K562 (cell line): ENCODE measurements around the gene PPP1CA. TPM values are rescaled to one million over a fixed set of nuclear protein-coding genes. Genes with fewer than 3 reads are reported as not detected.

ENCODE experiments used
- ATAC-seq: fragments of 200-7000 bp; cut with Tn5 transposase; 3 replicates; pipeline ENCODE4 v1.9.1; 2020; ENCODE audit warnings: moderate library complexity
- BruUV-seq: library from RNA; stranded (reverse); fragments of 400-500 nt; replicated peaks from 2 replicates; lab custom pipeline; 2021; lab: Mats Ljungman, UMichigan
- CTCF ChIA-PET: fragments of 300-600 bp; formaldehyde crosslinking; extraction: SDS; loops from one replicate; lab custom pipeline; 2021; ENCODE audit warnings: low intra/inter-chr PET ratio; lab: Yijun Ruan, JAX
- POLR2A ChIA-PET: fragments of 300-600, 350-650 bp; sonication (Branson Sonifier 250); formaldehyde crosslinking; extraction: SDS; loops from one replicate; lab custom pipeline; 2021; ENCODE audit warnings: antibody characterized with exemption, inconsistent platforms; lab: Yijun Ruan, JAX
- DNase-seq, 4 experiments: peaks; one replicate each; pipeline versions ENCODE4 v3.0.0 to v3.0.0-alpha.2; 2011 to 2018; ENCODE audit warnings: low spot score in 3 of 4, mixed read lengths in 3 of 4; ENCODE audit errors: extremely low read depth in 1 of 4
- FAIRE-seq: peaks from 2 replicates; lab custom pipeline; 2011; peaks lifted over from hg19 to GRCh38; lab: Jason Lieb, UNC
- H2AFZ ChIP-seq: 2 replicates; pipeline ENCODE4 v1.6.0; 2011; ENCODE audit warnings: low read depth, low read length, control low read depth, inconsistent platforms
- H3K27ac ChIP-seq: fragments of 200-600 bp; 3 replicates; pipeline ENCODE4 v1.8.0; 2011; ENCODE audit warnings: low read depth, mild to moderate bottlenecking, control low read depth, inconsistent platforms, low read length, moderate library complexity, mixed read lengths; ENCODE audit errors: extremely low read depth
- H3K27me3 ChIP-seq, 2 experiments: fragments of 300-600 bp in 1 of 2; 2 replicates in 1 of 2; 3 replicates in 1 of 2; pipeline versions ENCODE4 v1.6.0 to v1.8.0; 2011; ENCODE audit warnings: inconsistent platforms in 2 of 2, low read length in 2 of 2, mild to moderate bottlenecking in 1 of 2, mixed read lengths in 1 of 2, moderate library complexity in 1 of 2; ENCODE audit not compliant: control insufficient read depth in 2 of 2, insufficient read depth in 2 of 2
- H3K36me3 ChIP-seq: fragments of 300-600 bp; 3 replicates; pipeline ENCODE4 v1.8.0; 2011; ENCODE audit warnings: mild to moderate bottlenecking, low read length, inconsistent platforms; ENCODE audit not compliant: control insufficient read depth, insufficient read depth
- H3K4me1 ChIP-seq, 2 experiments: fragments of 200-600 bp in 1 of 2; replicated peaks in 1 of 2; 2 replicates in 1 of 2; 3 replicates in 1 of 2; pipeline versions ENCODE4 v1.5.1 to v1.8.0; 2011; ENCODE audit warnings: inconsistent platforms in 2 of 2, low read length in 2 of 2, mild to moderate bottlenecking in 1 of 2, mixed read lengths in 1 of 2, moderate library complexity in 1 of 2; ENCODE audit not compliant: control insufficient read depth in 2 of 2, insufficient read depth in 2 of 2
- H3K4me2 ChIP-seq: 2 replicates; pipeline ENCODE4 v1.6.1; 2011; ENCODE audit warnings: low read length, control low read depth, inconsistent platforms, mixed read lengths; ENCODE audit not compliant: insufficient read depth
- H3K4me3 ChIP-seq: fragments of 200-600 bp; sonication (generic), shearing (Covaris generic); 2 replicates; pipeline ENCODE4 v1.5.1; 2016; ENCODE audit warnings: control low read depth, inconsistent platforms
- H3K79me2 ChIP-seq: fragments of 200-600 bp; 3 replicates; pipeline ENCODE4 v1.8.0; 2011; ENCODE audit warnings: low read length, inconsistent platforms; ENCODE audit not compliant: control insufficient read depth, insufficient read depth
- H3K9ac ChIP-seq, 2 experiments: 2 replicates each; pipeline versions ENCODE4 v1.6.0 to v1.6.1; 2011; ENCODE audit warnings: low read depth in 2 of 2, low read length in 2 of 2, control low read depth in 1 of 2, inconsistent platforms in 1 of 2, mild to moderate bottlenecking in 1 of 2, mixed read lengths in 1 of 2; ENCODE audit not compliant: insufficient read depth in 1 of 2
- H3K9me1 ChIP-seq: one replicate; pipeline ENCODE4 v1.6.0; 2011; ENCODE audit warnings: inconsistent platforms, mild to moderate bottlenecking, low read length, moderate library complexity; ENCODE audit not compliant: control insufficient read depth, insufficient read depth
- H3K9me3 ChIP-seq: replicated peaks from 2 replicates; pipeline ENCODE4 v1.5.1; 2011; ENCODE audit warnings: low read depth, low read length, inconsistent platforms; ENCODE audit not compliant: control insufficient read depth, insufficient read depth
- H4K20me1 ChIP-seq: replicated peaks from 2 replicates; pipeline ENCODE4 v1.6.1; 2011; ENCODE audit warnings: low read length, inconsistent platforms, mixed read lengths; ENCODE audit not compliant: control insufficient read depth, insufficient read depth
- POLR2A ChIP-seq: fragments of 450-650 bp; conservative IDR thresholded peaks from 2 replicates; pipeline ENCODE4 v1.6.1; 2016
- POLR2AphosphoS5 ChIP-seq: IDR thresholded peaks from 2 replicates; pipeline ENCODE4 v1.6.1; 2011; ENCODE audit warnings: mild to moderate bottlenecking, low read depth, low read length, moderate library complexity; ENCODE audit not compliant: control insufficient read depth, insufficient read depth
- POLR2G ChIP-seq: fragments of 200-400 bp; formaldehyde crosslinking; IDR thresholded peaks from 2 replicates; pipeline ENCODE4 v1.6.1; 2017; ENCODE audit warnings: low read depth, mild to moderate bottlenecking, antibody characterized with exemption, low read length, moderate library complexity
- PYGO2 ChIP-seq: fragments of 450-650 bp; IDR thresholded peaks from 2 replicates; pipeline ENCODE4 v1.6.1; 2016; ENCODE audit warnings: mild to moderate bottlenecking, missing genetic modification characterization, moderate library complexity, missing compliant biosample characterization
- RBFOX2 ChIP-seq: fragments of 200-400 bp; formaldehyde crosslinking; IDR thresholded peaks from 2 replicates; pipeline ENCODE4 v1.6.1; 2017; ENCODE audit warnings: low read depth, mild to moderate bottlenecking, low read length, moderate library complexity
- RBM22 ChIP-seq: fragments of 200-400 bp; formaldehyde crosslinking; IDR thresholded peaks from 2 replicates; pipeline ENCODE4 v1.6.1; 2018; ENCODE audit warnings: low read length, low read depth; ENCODE audit not compliant: poor library complexity, severe bottlenecking
- ZNF263 ChIP-seq: sonication (generic); formaldehyde crosslinking; IDR thresholded peaks from 2 replicates; pipeline ENCODE4 v1.8.0; 2022; ENCODE audit warnings: mild to moderate bottlenecking, missing genetic modification reagents, borderline replicate concordance
- ZNF316 ChIP-seq: fragments of 450-650 bp; IDR thresholded peaks from 2 replicates; pipeline ENCODE4 v1.6.1; 2016
- WGBS: fragments of 100-300 bp; shearing (Covaris generic); methylation state at CpG from one replicate; pipeline ENCODE4 v1.1.6; 2016; ENCODE audit warnings: low coverage, mixed read lengths; ENCODE audit not compliant: insufficient coverage; ENCODE audit errors: missing lambda C conversion rate; 5-methylcytosine and 5-hydroxymethylcytosine counted together
- in situ Hi-C: fragments of 300-500 bp; cut with MboI; formaldehyde crosslinking; loops from 4 replicates; pipeline ENCODE4 v1.15.0; 2018; ENCODE audit warnings: inconsistent platforms, mixed read lengths
- intact Hi-C: fragments of 100-400 bp; cut with micrococcal nuclease; formaldehyde crosslinking; loops from 2 replicates; pipeline ENCODE4 v1.14.2; 2022
- polyA plus RNA-seq, 8 experiments: library from polyadenylated mRNA; depleted of rRNA in 4 of 8; stranded (reverse) in 5 of 8; unstranded in 3 of 8; fragments of >200 nt; fragmentation: Nextera tagmentation in 2 of 8; fragmentation: Illumina TruSeq in 1 of 8; extraction: Ambion mirVana in 2 of 8; extraction: Trizol in 1 of 8; gene quantifications; 2 replicates each; pipeline versions ENCODE4 v1.2.1 to v1.2.3, GENCODE V29; 2011 to 2014; ENCODE audit warnings: inconsistent platforms in 1 of 8, missing spikeins in 1 of 8
- total RNA-seq, 7 experiments: library from RNA; depleted of rRNA in 6 of 7; stranded (reverse); fragments of >200 nt in 6 of 7; fragmentation: Illumina TruSeq in 2 of 7; extraction: Trizol in 2 of 7; gene quantifications; 2 replicates each; pipeline versions ENCODE4 v1.2.1 to v1.2.3, GENCODE V29; 2011 to 2021; ENCODE audit warnings: low replicate concordance in 1 of 7
- TF ChIP-seq, protein P1 (sequence below): fragments of 450-650 bp; formaldehyde crosslinking; conservative IDR thresholded peaks from 2 replicates; pipeline ENCODE4 v1.4.0; 2022; ENCODE audit warnings: mild to moderate bottlenecking, missing genetic modification characterization
- TF ChIP-seq, protein P2 (sequence below): fragments of 250-450 bp; sonication (Bioruptor Pico); IDR thresholded peaks from 2 replicates; pipeline ENCODE4 v1.4.0; 2020; ENCODE audit warnings: borderline replicate concordance
- TF ChIP-seq, protein P3 (sequence below): fragments of 250-450 bp; sonication (Bioruptor Pico); IDR thresholded peaks from 2 replicates; pipeline ENCODE4 v1.4.0; 2020; ENCODE audit warnings: mild to moderate bottlenecking

The PPP1CA gene
- total and polyA plus RNA-seq, 9 of the 15 experiments (the other 6 are each of a cell fraction or from before 2014, with no cell fraction given), result 18.2 to 242 (median 188) TPM

DNA sequence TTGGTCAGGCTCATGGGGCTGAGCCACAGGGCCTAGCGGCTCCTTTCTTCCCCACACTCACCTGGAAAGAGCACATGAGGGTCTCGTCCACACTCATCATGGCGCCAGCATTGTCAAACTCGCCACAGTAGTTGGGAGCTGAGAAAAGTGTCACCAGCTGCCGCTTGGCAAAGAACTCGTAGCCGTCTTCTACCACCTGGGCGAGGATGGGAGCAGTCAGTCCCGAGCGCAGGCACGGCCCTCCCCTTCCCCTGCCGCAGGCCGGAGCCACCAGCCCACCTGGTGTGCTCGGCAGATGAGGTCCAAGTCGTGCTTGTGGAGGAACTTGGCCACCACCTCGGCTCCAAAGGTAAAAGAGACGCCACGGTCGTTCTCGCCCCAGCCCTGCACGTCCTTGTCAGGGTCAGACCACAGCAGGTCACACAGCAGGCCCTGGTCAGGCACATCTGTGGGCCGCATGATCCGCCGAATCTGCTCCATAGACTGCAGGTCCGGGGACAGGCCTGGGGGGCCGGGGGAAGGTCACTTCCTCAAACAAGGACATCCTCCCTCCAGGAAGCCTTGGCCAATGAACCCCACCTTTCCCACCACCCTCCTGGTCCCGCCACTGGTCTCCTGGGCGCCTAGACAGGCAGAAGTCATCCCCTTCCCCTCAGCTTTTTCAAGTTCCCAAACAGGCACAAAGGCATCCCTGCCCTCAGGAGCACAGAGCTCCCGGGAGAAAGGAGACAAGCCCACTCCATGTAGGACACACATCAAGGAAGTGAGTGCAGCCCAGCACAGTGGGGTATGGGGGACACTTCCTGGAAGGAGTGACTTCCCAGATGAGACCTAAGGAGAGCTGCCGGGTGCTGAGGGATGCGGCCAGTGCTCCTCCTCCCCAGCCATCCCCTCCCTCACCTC lies 2.7 kb downstream of the PPP1CA start:
- Histone ChIP-seq H2AFZ (no peak overlapping the region), H3K27me3 (no peaks in the 10 kb centered on the region), H3K9ac (peak overlapping the region in 1 of 2 experiments; percentile 15; a peak in 2 of 4 replicates), H3K27ac (peak overlapping the region; percentile 36; the same call in 1 of the 3 replicates), H3K9me3 (no peaks in the 10 kb centered on the region), H3K79me2 (peaks cover 23% of the 10 kb centered on the region), H3K4me1 (peaks cover 26 to 79% of the 10 kb centered on the region in 2 experiments), H4K20me1 (0 out of 2 replicates have a peak, but pooled peaks cover 4% of the 10 kb centered on the region), H3K9me1 (no peaks in the 10 kb centered on the region), H3K36me3 (peaks cover 61% of the 10 kb centered on the region), H3K4me2 (no peak overlapping the region), H3K4me3 (no peak overlapping the region)
- BruUV-seq, result no TSS peak
- FAIRE-seq (no peak), DNase-seq (peak in 1 of 4 experiments; percentile 11), ATAC-seq (no peak)
- TF ChIP-seq, protein P1, sequence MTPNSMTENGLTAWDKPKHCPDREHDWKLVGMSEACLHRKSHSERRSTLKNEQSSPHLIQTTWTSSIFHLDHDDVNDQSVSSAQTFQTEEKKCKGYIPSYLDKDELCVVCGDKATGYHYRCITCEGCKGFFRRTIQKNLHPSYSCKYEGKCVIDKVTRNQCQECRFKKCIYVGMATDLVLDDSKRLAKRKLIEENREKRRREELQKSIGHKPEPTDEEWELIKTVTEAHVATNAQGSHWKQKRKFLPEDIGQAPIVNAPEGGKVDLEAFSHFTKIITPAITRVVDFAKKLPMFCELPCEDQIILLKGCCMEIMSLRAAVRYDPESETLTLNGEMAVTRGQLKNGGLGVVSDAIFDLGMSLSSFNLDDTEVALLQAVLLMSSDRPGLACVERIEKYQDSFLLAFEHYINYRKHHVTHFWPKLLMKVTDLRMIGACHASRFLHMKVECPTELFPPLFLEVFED (CRISPR knock-in tag), result no peak
- TF ChIP-seq ZNF316 (no peak), ZNF263 (CRISPR knock-in tag) (0 out of 2 replicates have a peak, but pooled peaks have one; percentile 26), POLR2A (peak; percentile 38; the same call in 1 of the 2 replicates), POLR2AphosphoS5 (peak; percentile 5; the same call in 1 of the 2 replicates), RBM22 (peak; percentile 75), RBFOX2 (peak; percentile 61), PYGO2 (tag) (no peak), POLR2G (peak; percentile 31; the same call in 1 of the 2 replicates)
- TF ChIP-seq, protein P2, sequence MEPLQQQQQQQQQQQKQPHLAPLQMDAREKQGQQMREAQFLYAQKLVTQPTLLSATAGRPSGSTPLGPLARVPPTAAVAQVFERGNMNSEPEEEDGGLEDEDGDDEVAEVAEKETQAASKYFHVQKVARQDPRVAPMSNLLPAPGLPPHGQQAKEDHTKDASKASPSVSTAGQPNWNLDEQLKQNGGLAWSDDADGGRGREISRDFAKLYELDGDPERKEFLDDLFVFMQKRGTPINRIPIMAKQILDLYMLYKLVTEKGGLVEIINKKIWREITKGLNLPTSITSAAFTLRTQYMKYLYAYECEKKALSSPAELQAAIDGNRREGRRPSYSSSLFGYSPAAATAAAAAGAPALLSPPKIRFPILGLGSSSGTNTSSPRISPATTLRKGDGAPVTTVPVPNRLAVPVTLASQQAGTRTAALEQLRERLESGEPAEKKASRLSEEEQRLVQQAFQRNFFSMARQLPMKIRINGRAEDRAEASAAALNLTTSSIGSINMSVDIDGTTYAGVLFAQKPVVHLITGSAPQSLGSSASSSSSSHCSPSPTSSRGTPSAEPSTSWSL (CRISPR knock-in tag), result no peak
- TF ChIP-seq, protein P3, sequence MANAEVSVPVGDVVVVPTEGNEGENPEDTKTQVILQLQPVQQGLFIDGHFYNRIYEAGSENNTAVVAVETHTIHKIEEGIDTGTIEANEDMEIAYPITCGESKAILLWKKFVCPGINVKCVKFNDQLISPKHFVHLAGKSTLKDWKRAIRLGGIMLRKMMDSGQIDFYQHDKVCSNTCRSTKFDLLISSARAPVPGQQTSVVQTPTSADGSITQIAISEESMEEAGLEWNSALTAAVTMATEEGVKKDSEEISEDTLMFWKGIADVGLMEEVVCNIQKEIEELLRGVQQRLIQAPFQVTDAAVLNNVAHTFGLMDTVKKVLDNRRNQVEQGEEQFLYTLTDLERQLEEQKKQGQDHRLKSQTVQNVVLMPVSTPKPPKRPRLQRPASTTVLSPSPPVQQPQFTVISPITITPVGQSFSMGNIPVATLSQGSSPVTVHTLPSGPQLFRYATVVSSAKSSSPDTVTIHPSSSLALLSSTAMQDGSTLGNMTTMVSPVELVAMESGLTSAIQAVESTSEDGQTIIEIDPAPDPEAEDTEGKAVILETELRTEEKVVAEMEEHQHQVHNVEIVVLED (CRISPR knock-in tag), result no peak
- WGBS, result 86% methylated on average over 18 of the region's 31 CpGs
- in situ Hi-C loops, result no loop called here
- ChIA-PET POLR2A (interaction anchor here (0.6 to 1.2 kb wide), 8 partner anchors 29 to 1898 kb away, joined by 3 to 5 read pairs (median 4); no protein-coding TSS in a partner anchor), CTCF (interaction anchor here (0.6 kb wide), 1 partner anchor 8 kb away, joined by 3 read pairs; no protein-coding TSS in a partner anchor)
- intact Hi-C loops, result no loop called here
